DMS79 (cell line): ENCODE measurements around the gene ITPK1.

Source experiments
- DNase-seq: peaks from one replicate; lab custom pipeline; 2025; lab: John Stamatoyannopoulos, UW

The ITPK1 gene

GRCh38 chr14:92964124-92965109 lies 151.3 kb downstream of the ITPK1 start:
- DNase-seq = no peak

GRCh38 chr14:92963301-92964123 lies 152.2 kb downstream of the ITPK1 start:
- DNase-seq = no peak

GRCh38 chr14:92962831-92963095 lies 153.0 kb downstream of the ITPK1 start:
- DNase-seq = no peak

- DNase-seq = no peak
Observed at GRCh38 chr14:92962031-92962830, 153.5 kb downstream of the ITPK1 start.

- DNase-seq = no peak
Observed at GRCh38 chr14:92961567-92961855, 154.2 kb downstream of the ITPK1 start.

GRCh38 chr14:92960706-92961566 lies 154.8 kb downstream of the ITPK1 start:
- no peak for DNase-seq

GRCh38 chr14:92959761-92960680 lies 155.7 kb downstream of the ITPK1 start:
- DNase-seq = no peak

GRCh38 chr14:92959189-92959531 lies 156.6 kb downstream of the ITPK1 start:
- no peak for DNase-seq

GRCh38 chr14:92958373-92959188 lies 157.1 kb downstream of the ITPK1 start:
- no peak for DNase-seq

- peak; percentile 66 for DNase-seq
Observed at GRCh38 chr14:92956961-92957360, 158.8 kb downstream of the ITPK1 start.

- DNase-seq = no peak
Observed at GRCh38 chr14:92955381-92955780, 160.3 kb downstream of the ITPK1 start.

- no peak for DNase-seq
Observed at GRCh38 chr14:92954933-92955332, 160.8 kb downstream of the ITPK1 start.

- DNase-seq = no peak
Observed at GRCh38 chr14:92953526-92953925, 162.2 kb downstream of the ITPK1 start.

- no peak for DNase-seq
Observed at GRCh38 chr14:92952481-92953298, 163.0 kb downstream of the ITPK1 start.

- DNase-seq = peak; percentile 39
Observed at GRCh38 chr14:92951912-92952471, 163.7 kb downstream of the ITPK1 start.

GRCh38 chr14:92951261-92951660 lies 164.5 kb downstream of the ITPK1 start:
- no peak for DNase-seq

- DNase-seq = no peak
Observed at GRCh38 chr14:92950773-92951172, 165.0 kb downstream of the ITPK1 start.

- DNase-seq = no peak
Observed at GRCh38 chr14:92950193-92950540, 165.6 kb downstream of the ITPK1 start.
